Endodermal cell (in vitro differentiated cells): ENCODE measurements around the gene FN1. TPM values are rescaled to one million over a fixed set of nuclear protein-coding genes. Genes with fewer than 3 reads are reported as not detected.
A peak's percentile ranks its signal among the peaks of the same experiment; 100 is the strongest.

Source experiments
- DNase-seq: peaks from one replicate; pipeline ENCODE4 v3.0.0-alpha.2; 2017
- H3K27ac ChIP-seq: 2 replicates; pipeline ENCODE4 v1.5.1; 2013; ENCODE audit warnings: mild to moderate bottlenecking, low read depth, low read length, moderate library complexity
- H3K27me3 ChIP-seq: 2 replicates; pipeline ENCODE4 v1.6.1; 2013; ENCODE audit warnings: mild to moderate bottlenecking, low read length, moderate library complexity; ENCODE audit not compliant: insufficient read depth, control insufficient read depth, poor library complexity, severe bottlenecking
- H3K36me3 ChIP-seq: 2 replicates; pipeline ENCODE4 v1.7.0; 2013; ENCODE audit warnings: mild to moderate bottlenecking, low read length, moderate library complexity; ENCODE audit not compliant: control insufficient read depth, insufficient read depth
- H3K4me1 ChIP-seq: one replicate; pipeline ENCODE4 v1.7.0; 2013; ENCODE audit warnings: low read length; ENCODE audit not compliant: control insufficient read depth, insufficient read depth
- H3K4me3 ChIP-seq: 2 replicates; pipeline ENCODE4 v1.5.1; 2013; ENCODE audit warnings: mild to moderate bottlenecking, low read length, moderate library complexity
- H3K9ac ChIP-seq: 2 replicates; pipeline ENCODE4 v1.6.1; 2013; ENCODE audit warnings: mild to moderate bottlenecking, low read length, moderate library complexity; ENCODE audit not compliant: poor library complexity, severe bottlenecking; ENCODE audit errors: extremely low read depth
- H3K9me3 ChIP-seq: 2 replicates; pipeline ENCODE4 v1.6.1; 2013; ENCODE audit warnings: mild to moderate bottlenecking, low read length, moderate library complexity; ENCODE audit not compliant: control insufficient read depth
- H3K27ac Mint-ChIP-seq: 2 replicates; pipeline ENCODE4 v1.8.0; 2020; ENCODE audit warnings: mixed read lengths
- H3K27me3 Mint-ChIP-seq: 2 replicates; pipeline ENCODE4 v1.8.0; 2021; ENCODE audit warnings: mild to moderate bottlenecking, mixed read lengths; ENCODE audit not compliant: insufficient read depth
- H3K36me3 Mint-ChIP-seq: 2 replicates; pipeline ENCODE4 v1.8.0; 2020; ENCODE audit warnings: low read depth, mixed read lengths
- H3K4me1 Mint-ChIP-seq: 2 replicates; pipeline ENCODE4 v1.8.0; 2020; ENCODE audit warnings: mixed read lengths
- H3K4me3 Mint-ChIP-seq: 2 replicates; pipeline ENCODE4 v1.8.0; 2020; ENCODE audit warnings: mild to moderate bottlenecking, moderate library complexity, mixed read lengths
- H3K9me3 Mint-ChIP-seq: 2 replicates; pipeline ENCODE4 v1.8.0; 2020; ENCODE audit warnings: mild to moderate bottlenecking, mixed read lengths
- CTCF ChIP-seq: fragments of 200-600 bp; sonication (generic); conservative IDR thresholded peaks from 2 replicates; pipeline ENCODE4 v1.5.0; 2021; ENCODE audit warnings: antibody characterized with exemption, mild to moderate bottlenecking
- WGBS, 2 experiments: methylation state at CpG; one replicate each; pipeline versions ENCODE4 v1.1.5 to v1.1.7; 2013; ENCODE audit warnings: missing lambda C conversion rate in 2 of 2, mixed read lengths in 1 of 2; ENCODE audit not compliant: insufficient coverage in 1 of 2, insufficient read length in 1 of 2; 5-methylcytosine and 5-hydroxymethylcytosine counted together
- total RNA-seq, 2 donors: library from RNA; stranded (reverse); fragmentation: NEBNext Ultra II Directional in 1 of 2; extraction: Animal tissue kit (Norgen Biotek cat#: 25700) in 1 of 2; gene quantifications; 2 replicates in 1 of 2; 3 replicates in 1 of 2; pipeline ENCODE4 v1.2.1, GENCODE V29; 2021

The FN1 gene
- total RNA-seq, 2 donors from 2014 or later = 2,721 to 2,960 TPM

- 81 to 88% methylated on average over 6 to 10 of the region's 10 CpGs for WGBS, 2 experiments
- no peak overlapping the region for H3K9ac ChIP-seq
- no peaks in the 10 kb centered on the region for H3K9me3 ChIP-seq
- peaks cover 82% of the 10 kb centered on the region for H3K36me3 Mint-ChIP-seq
- no peak overlapping the region for H3K4me3 ChIP-seq
- no peak for DNase-seq
- peaks cover 10% of the 10 kb centered on the region for H3K4me1 Mint-ChIP-seq
- H3K4me1 ChIP-seq = no peaks in the 10 kb centered on the region
- H3K9me3 Mint-ChIP-seq = no peaks in the 10 kb centered on the region
- peaks cover 92% of the 10 kb centered on the region for H3K36me3 ChIP-seq
- H3K27ac Mint-ChIP-seq = peak overlapping the region; percentile 48
- H3K4me3 Mint-ChIP-seq = no peak overlapping the region
- no peaks in the 10 kb centered on the region for H3K27me3 ChIP-seq
- no peaks in the 10 kb centered on the region for H3K27me3 Mint-ChIP-seq
- H3K27ac ChIP-seq = no peak overlapping the region
- no peak for TF ChIP-seq CTCF
Measured at GRCh38 chr2:215403441-215404347, 32.2 kb downstream of the FN1 start.

- H3K4me1 ChIP-seq = no peaks in the 10 kb centered on the region
- DNase-seq = no peak
- Mint-ChIP-seq H3K27me3 (no peaks in the 10 kb centered on the region), H3K27ac (no peak overlapping the region), H3K4me1 (peaks cover 5% of the 10 kb centered on the region), H3K4me3 (no peak overlapping the region), H3K36me3 (peaks cover 84% of the 10 kb centered on the region), H3K9me3 (no peaks in the 10 kb centered on the region)
- H3K9me3 ChIP-seq = no peaks in the 10 kb centered on the region
- H3K9ac ChIP-seq = no peak overlapping the region
- 89 to 97% methylated on average over 1 to 2 of the region's 3 CpGs for WGBS, 2 experiments
- no peak for TF ChIP-seq CTCF
- H3K27ac ChIP-seq = no peak overlapping the region
- H3K4me3 ChIP-seq = no peak overlapping the region
- H3K27me3 ChIP-seq = no peaks in the 10 kb centered on the region
- H3K36me3 ChIP-seq = peaks cover 92% of the 10 kb centered on the region
Measured at GRCh38 chr2:215401896-215402379, 33.9 kb downstream of the FN1 start.

- H3K36me3 Mint-ChIP-seq = peaks cover 83% of the 10 kb centered on the region
- DNase-seq = no peak
- Histone ChIP-seq H3K9me3 (no peaks in the 10 kb centered on the region), H3K9ac (no peak overlapping the region), H3K27ac (no peak overlapping the region), H3K27me3 (no peaks in the 10 kb centered on the region), H3K4me3 (no peak overlapping the region), H3K4me1 (no peaks in the 10 kb centered on the region), H3K36me3 (peaks cover 92% of the 10 kb centered on the region)
- WGBS, 2 experiments = 87% methylated on average over 3 of the region's 3 CpGs; no CpG with 5 or more reads in 1 of the 2 experiments
- H3K27ac Mint-ChIP-seq = no peak overlapping the region
- H3K27me3 Mint-ChIP-seq = no peaks in the 10 kb centered on the region
- no peak for TF ChIP-seq CTCF
- H3K4me1 Mint-ChIP-seq = peaks cover 5% of the 10 kb centered on the region
- no peak overlapping the region for H3K4me3 Mint-ChIP-seq
- H3K9me3 Mint-ChIP-seq = no peaks in the 10 kb centered on the region
Measured at GRCh38 chr2:215399067-215399716, 36.7 kb downstream of the FN1 start.
